Activated naive CD8-positive, alpha-beta T cell treated with anti-CD3 and anti-CD28 coated beads, Interleukin-2, amount 50 U/mL, for 24 hours (primary cell): ENCODE measurements around the gene PAFAH1B1.
A peak's percentile ranks its signal among the peaks of the same experiment; 100 is the strongest.

Experiments used
- ATAC-seq: fragments of 150-1000 bp; cut with Tn5 transposase; one replicate; pipeline ENCODE4 v1.10.0; 2021
- DNase-seq: peaks from one replicate; pipeline ENCODE4 v3.0.0; 2021
- H3K27ac Mint-ChIP-seq: one replicate; pipeline ENCODE4 v1.8.0; 2021; ENCODE audit warnings: mild to moderate bottlenecking, mixed read lengths
- H3K27me3 Mint-ChIP-seq: one replicate; pipeline ENCODE4 v1.8.0; 2021; ENCODE audit warnings: mixed read lengths
- H3K36me3 Mint-ChIP-seq: one replicate; pipeline ENCODE4 v1.8.0; 2021; ENCODE audit warnings: low read depth, mixed read lengths
- H3K4me1 Mint-ChIP-seq: one replicate; pipeline ENCODE4 v1.8.0; 2021; ENCODE audit warnings: mixed read lengths
- H3K4me3 Mint-ChIP-seq: one replicate; pipeline ENCODE4 v1.8.0; 2021; ENCODE audit warnings: mild to moderate bottlenecking, moderate library complexity, mixed read lengths
- H3K9me3 Mint-ChIP-seq: one replicate; pipeline ENCODE4 v1.8.0; 2021; ENCODE audit warnings: mixed read lengths

Gene PAFAH1B1

DNA sequence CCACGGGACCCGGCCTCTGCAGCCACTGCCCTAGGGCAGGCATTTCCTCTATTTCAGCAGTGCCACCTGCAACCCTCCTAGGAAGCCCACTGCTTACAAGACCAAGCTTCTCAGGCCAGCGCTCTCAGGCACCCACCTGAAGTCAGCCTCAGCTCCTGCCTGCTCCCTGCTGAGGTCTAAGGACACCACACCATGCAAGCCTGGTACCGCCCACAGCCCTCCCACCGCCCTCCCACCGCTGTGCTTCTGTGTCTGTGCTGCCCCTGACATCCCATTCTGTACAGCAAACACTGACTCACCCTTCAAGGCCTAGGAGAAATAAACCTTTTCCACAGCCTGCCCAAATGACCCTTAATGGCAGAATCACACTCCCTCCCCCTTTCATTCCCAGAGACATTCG is 111.8 kb downstream of the PAFAH1B1 start:
- H3K9me3 Mint-ChIP-seq: no peaks in the 10 kb centered on the region
- no peak overlapping the region for H3K4me3 Mint-ChIP-seq
- DNase-seq (no peak), ATAC-seq (no peak)
- no peaks in the 10 kb centered on the region for H3K27me3 Mint-ChIP-seq
- peaks cover 26% of the 10 kb centered on the region for H3K36me3 Mint-ChIP-seq
- H3K27ac Mint-ChIP-seq: no peak overlapping the region
- peaks cover 25% of the 10 kb centered on the region for H3K4me1 Mint-ChIP-seq

DNA sequence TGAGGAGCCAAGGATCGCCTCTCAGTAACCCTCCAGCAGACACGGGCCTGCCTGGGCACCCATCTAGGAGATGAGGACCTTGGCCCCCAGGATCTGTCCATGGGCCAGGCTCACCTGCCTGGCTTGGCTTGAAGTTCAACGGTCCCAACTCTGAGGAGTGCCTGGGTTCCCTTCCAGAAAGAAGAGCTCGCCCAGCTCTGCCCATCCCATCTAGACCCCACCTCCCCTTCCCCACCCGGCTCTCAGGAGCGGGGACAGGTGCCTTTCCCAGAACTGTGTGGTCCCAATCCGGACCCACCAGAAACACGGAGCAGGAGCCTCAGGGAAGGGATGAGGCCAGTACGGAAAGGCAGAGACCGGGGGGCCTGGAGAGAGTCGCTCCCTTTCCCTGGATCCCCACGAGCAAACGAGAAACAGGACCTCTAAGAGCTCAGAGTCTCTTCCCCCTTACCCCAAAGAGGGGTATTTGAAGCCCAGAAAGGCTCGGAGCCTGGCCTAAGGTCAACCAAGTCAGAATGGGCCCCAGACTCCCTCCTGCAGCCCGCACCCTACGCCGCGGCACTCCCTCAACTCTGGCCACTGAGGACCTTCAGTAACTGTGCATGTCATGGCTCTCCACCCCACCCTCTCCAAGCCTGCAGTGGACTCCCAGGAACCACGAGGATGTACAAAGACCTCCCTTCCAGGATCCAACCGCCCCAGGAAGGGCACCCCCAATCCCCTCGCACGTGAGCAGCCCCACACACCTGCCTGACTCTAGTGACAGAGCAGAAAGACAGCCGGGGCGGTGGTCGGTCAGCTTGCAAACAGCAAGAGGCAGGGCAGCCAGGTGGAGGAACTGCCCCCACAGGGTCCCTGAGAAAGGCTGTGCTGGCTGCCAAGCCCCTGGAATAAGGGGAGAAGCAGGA is 112.7 kb downstream of the PAFAH1B1 start:
- Mint-ChIP-seq H3K27me3 (no peaks in the 10 kb centered on the region), H3K4me1 (peaks cover 31% of the 10 kb centered on the region), H3K9me3 (no peaks in the 10 kb centered on the region), H3K36me3 (peaks cover 30% of the 10 kb centered on the region), H3K27ac (no peak overlapping the region), H3K4me3 (no peak overlapping the region)
- DNase-seq: no peak
- no peak for ATAC-seq

DNA sequence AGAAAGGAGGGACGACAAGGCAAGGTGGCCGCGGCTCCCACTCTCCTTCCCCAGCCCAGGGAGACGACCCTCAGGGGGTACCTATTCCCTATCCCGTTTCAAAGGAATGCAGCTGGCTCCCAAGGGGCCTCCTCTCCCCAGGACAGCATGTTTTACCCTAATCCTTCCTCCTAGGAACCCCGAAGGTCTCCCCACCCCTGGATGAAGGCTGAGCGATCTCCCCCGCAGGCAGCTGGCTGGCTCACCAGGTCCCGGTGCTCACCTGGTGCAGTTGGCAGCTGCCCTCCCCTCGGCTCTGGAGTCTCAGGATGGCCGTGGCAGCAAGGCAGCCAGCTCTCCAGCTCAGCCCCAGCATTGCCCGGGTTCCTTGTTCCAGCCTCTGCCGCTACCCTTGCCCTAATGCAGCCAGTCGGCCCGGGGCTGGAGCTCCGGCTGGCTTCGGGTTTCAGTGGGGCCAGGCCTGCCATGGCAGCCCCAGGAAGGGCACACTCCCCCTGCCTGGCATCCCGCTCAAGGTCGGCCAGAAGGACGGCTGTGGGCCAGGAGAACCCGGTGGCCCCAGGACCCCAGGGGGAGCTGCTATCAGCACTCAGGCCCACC is 113.6 kb downstream of the PAFAH1B1 start:
- Mint-ChIP-seq H3K36me3 (peaks cover 30% of the 10 kb centered on the region), H3K27me3 (no peaks in the 10 kb centered on the region)

DNA sequence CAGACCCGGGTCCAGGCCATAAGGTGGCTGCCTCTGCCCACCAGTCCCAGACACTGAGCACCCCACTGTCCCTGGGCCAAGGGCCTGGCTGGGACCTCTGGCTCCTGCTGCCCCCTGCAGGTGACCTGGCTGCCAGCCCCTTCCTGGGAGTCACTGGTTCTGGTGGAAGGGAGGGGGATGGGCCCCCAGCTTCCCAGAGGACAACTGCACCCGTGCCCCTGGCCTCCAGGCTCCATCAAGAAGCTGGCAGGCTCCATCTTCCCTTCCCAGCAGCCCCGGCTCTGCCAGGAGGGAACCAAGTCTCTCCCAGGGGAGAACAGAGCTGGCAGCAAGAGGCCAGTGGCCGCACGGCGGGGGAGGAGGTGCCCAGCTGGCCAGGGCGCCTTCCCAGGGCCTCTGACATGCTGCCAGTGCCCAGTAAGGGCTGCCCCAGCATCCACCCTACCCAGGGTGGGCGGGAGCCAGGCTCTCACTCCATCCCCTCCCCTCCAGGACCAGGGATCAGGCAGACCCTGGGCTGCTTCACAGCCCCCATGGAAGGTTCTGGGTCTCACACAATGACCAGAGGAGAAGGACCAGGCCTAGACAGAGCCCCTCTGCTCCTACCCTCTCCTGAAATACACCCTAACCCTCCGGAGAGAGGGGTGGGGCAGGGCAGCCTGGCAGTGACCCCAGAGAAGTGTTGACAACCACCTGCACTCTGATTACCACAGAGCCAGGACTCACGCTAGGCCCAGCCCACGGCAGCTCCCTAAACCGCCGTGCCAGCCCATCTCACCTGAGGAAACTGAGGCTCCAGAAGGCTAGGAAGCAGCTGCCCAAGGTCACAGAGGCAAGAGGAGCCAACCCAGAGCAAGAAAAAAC is 114.5 kb downstream of the PAFAH1B1 start:
- ATAC-seq (no peak), DNase-seq (no peak)
- Mint-ChIP-seq H3K4me1 (peaks cover 39% of the 10 kb centered on the region), H3K27me3 (no peaks in the 10 kb centered on the region), H3K9me3 (no peaks in the 10 kb centered on the region), H3K4me3 (no peak overlapping the region), H3K36me3 (peaks cover 21% of the 10 kb centered on the region), H3K27ac (peak overlapping the region; percentile 11)

More for the DNA sequence above, 113.6 kb downstream of the PAFAH1B1 start:
- H3K9me3 Mint-ChIP-seq: no peaks in the 10 kb centered on the region
- H3K27ac Mint-ChIP-seq: no peak overlapping the region
- ATAC-seq: no peak
- no peak for DNase-seq
- peaks cover 33% of the 10 kb centered on the region for H3K4me1 Mint-ChIP-seq
- no peak overlapping the region for H3K4me3 Mint-ChIP-seq

DNA sequence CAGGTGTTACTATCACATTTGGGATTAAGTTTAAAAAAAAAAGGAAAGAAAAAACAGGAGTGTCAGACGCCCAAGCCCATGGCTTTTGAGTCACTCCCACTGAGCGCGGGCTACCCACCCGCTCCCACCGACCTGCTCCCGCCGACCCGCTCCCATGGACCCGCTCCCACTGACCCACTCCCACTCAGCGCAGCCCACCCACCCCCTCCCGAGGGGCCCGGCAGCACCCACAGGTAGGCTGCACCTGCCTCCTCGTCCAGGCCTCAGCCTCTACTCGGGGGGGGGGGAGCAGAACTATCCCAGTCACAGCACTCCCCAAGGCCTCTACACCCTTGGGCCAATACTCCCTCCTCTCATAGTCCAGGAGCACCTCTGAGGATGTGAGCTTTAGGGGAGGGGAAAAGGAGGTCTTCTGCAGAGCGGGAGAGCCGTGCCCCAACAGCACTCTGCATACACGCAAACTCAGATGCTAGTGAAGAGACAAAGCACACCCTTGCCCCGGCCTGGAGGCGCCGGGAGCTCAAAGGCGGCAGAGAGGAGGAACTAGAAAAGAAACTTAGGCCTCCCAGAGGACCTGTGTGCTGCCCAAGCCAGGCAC is 115.2 kb downstream of the PAFAH1B1 start:
- Mint-ChIP-seq H3K27me3 (no peaks in the 10 kb centered on the region), H3K27ac (peak overlapping the region; percentile 11), H3K9me3 (no peaks in the 10 kb centered on the region), H3K4me1 (peaks cover 41% of the 10 kb centered on the region), H3K36me3 (peaks cover 18% of the 10 kb centered on the region), H3K4me3 (peak overlapping the region; percentile 91)
- ATAC-seq (no peak), DNase-seq (no peak)

DNA sequence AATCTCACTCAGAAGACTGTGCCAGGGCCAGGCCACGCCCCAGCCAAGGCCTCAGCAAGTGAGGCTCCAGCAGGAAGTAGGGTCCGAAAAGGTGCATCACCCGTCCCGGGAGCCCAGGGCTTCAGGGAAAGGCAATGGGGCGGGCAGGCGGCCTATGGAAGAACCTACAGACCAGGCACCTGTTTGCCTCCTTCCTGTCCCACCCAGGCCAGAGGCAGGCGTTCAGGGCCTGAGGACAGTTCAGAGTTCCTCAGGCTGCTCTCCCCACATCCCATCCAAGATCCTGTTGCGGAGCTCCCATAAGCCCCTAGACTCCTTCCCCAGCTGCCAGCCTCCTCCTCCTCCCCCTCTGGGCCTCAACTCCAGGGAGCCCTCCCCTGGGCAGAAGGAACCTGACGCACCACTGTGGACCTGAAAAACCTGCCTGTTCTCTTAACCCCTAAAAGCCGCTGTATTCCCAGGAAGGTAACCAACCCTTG is 115.8 kb downstream of the PAFAH1B1 start:
- Mint-ChIP-seq H3K36me3 (peaks cover 18% of the 10 kb centered on the region), H3K9me3 (no peaks in the 10 kb centered on the region), H3K27ac (peak overlapping the region; percentile 85), H3K27me3 (no peaks in the 10 kb centered on the region), H3K4me3 (peak overlapping the region; percentile 91), H3K4me1 (peaks cover 42% of the 10 kb centered on the region)
- DNase-seq: no peak
- ATAC-seq: no peak

DNA sequence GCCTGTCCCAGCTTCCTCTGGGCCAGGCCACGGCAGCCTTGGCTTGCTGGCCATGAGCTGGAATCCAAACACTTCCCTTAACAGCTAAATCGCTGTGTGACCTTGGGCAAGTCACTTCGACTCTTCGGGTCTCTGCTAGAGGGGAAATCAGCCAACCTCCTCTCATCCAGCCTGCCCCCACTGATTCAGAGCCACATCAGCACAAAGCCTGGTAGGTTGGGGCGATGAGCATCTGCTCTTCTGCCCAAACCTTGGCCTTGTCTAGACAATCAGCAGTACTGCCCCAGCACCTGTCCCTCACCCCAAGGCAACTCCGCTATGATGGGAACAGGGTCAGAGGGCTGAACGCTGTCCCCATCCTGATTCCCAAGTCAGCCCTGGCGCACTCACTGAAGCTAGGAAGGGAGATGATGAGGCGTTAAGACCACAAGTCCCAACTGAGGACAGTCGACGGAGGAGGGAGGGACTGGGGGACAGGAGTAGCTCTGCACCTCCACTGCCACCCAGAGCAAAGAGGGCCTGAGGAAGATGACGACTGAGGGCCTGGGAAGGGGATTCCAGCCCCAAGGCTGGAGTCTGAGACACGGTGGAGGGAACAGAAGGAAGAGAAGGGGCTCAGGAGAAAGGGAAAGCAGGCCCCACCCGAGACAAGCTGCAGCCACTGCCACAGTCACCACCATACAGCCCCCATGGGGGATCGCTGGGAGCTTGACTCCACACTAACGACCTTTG is 116.8 kb downstream of the PAFAH1B1 start:
- H3K4me3 Mint-ChIP-seq: peak overlapping the region; percentile 91
- H3K27me3 Mint-ChIP-seq: no peaks in the 10 kb centered on the region
- peak overlapping the region; percentile 85 for H3K27ac Mint-ChIP-seq
- peaks cover 42% of the 10 kb centered on the region for H3K4me1 Mint-ChIP-seq
- H3K36me3 Mint-ChIP-seq: peaks cover 16% of the 10 kb centered on the region
- H3K9me3 Mint-ChIP-seq: no peaks in the 10 kb centered on the region
- ATAC-seq: no peak
- no peak for DNase-seq

DNA sequence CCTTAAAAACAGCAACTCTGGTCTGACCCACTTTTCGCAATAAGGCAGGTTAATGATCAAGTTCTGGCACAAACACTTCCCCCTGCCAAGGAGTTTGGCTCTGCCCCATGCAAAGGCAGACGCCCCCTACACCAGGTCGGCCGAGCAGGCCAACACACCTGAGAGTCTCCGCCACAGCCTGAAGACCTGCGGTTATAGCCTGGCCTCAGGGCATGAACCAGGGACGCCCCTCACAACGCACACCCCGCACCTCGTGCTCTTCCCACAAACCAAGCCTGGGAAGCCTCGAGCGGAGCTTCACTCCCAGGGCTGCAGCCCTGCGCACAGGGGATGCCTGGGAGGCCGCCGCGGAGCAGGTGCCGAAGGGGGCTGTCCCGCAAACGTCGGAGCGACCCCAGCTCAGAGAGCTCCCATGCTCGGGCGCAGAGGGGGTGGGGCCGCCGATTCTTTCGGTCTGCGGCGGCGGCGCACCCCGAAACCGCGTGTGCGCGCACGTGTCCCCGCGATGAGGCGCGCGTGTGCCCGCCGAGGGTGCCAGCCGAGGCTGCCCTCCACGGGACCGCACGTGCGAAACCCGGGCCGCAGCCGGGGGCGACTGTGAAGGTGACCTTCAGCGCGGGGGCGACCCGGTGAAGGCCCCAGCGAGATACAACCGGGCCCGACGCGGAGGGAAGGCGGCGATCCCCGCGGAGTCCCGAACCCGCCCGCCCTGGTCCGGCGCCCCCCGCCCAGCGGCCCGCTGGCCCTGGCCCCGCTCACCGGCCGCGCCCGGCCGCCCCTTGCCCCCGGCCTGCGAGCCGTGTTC is 117.6 kb downstream of the PAFAH1B1 start:
- DNase-seq: peak; percentile 45

DNA sequence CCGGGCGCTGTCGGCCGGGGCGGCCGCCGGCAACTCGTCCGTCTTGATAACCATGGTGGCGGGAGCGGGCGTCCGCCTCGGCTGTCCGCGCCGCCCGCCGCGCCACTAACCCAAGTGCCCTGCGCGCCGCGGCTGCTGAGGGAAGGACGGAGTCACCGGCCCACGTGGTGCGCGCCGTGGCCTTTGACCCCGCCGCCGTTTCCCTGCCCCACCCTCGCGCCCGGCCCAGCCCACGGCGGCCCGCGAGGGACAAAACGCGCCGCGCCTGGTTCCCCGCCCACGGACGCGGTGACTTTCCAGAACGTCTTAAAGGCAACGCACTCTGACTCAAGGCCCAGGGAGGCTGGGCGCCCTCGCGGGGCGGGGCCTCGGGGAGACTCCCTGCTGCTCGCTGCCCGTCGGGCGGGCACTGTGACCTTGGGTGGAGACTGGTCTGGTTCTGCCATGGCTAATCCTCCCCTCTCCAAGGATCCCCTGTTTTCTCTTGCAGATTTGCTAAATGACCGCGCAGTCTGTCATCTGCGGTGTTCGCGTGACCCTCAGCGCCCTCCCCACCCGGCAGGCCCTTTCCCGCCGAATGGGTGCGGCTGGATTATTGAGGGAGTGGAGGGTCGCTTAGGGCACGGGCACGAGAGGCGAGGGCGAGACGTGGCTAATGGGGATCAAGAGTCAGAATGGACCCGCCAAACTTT is 118.3 kb downstream of the PAFAH1B1 start, which contains the start of gene CLUH:
CLUH (minus strand) TSS at position 157 of the 692 bp plus-strand sequence; CDS start at position 54, 103 bp downstream.
- Mint-ChIP-seq H3K27me3 (no peaks in the 10 kb centered on the region), H3K27ac (peak within 1 kb of the TSS; percentile 85), H3K36me3 (peaks cover 12% of the 10 kb centered on the region), H3K4me1 (peaks cover 38% of the 10 kb centered on the region), H3K9me3 (no peaks in the 10 kb centered on the region), H3K4me3 (peak within 1 kb of the TSS; percentile 91)
- peak; percentile 98 for DNase-seq
- ATAC-seq: peak; percentile 91

More for the DNA sequence above, 117.6 kb downstream of the PAFAH1B1 start:
- H3K27ac Mint-ChIP-seq: peak overlapping the region; percentile 85
- ATAC-seq: peak; percentile 3
- H3K27me3 Mint-ChIP-seq: no peaks in the 10 kb centered on the region
- H3K9me3 Mint-ChIP-seq: no peaks in the 10 kb centered on the region
- peak overlapping the region; percentile 91 for H3K4me3 Mint-ChIP-seq
- H3K36me3 Mint-ChIP-seq: peaks cover 12% of the 10 kb centered on the region
- peaks cover 38% of the 10 kb centered on the region for H3K4me1 Mint-ChIP-seq

DNA sequence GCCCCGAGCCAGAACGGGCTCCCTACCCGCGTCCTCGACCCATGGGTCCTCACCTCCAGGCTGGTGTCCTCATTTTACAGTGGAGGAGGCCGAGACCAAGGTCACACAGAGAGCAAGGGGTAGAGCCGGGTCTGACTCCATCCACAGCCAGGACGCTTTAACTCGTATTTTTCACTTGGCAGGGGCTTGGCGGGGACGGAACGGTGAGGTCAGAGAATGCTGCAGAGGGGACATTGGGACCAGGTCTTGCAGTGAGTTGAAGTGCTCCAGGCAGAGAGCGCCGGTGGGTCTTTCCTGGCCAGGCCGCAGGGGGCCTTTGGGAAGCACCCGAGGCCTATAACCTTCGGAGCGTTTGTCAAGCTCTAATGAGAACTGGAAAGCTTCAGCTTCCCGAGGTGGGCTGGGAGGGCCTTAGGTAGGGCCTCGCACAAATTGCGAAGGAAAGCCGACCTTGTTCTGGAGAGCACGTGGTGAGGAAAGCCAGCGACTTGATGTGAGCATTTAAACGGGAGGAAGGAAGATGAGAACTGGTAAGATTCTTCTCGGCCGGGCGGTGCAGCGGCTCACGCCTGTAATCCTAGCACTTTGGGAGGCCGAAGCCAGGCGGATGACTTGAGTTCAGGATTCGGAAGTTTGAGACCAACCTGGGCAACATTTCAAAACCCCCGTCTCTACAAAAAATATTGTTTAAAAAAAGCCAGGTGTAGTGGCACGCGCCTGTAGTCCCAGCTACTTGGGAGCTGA is 119.0 kb downstream of the PAFAH1B1 start:
- Mint-ChIP-seq H3K27ac (peak overlapping the region; percentile 84), H3K9me3 (no peaks in the 10 kb centered on the region), H3K4me3 (peak overlapping the region; percentile 84), H3K36me3 (peaks cover 12% of the 10 kb centered on the region), H3K4me1 (peaks cover 38% of the 10 kb centered on the region), H3K27me3 (no peaks in the 10 kb centered on the region)
- DNase-seq (no peak), ATAC-seq (no peak)

DNA sequence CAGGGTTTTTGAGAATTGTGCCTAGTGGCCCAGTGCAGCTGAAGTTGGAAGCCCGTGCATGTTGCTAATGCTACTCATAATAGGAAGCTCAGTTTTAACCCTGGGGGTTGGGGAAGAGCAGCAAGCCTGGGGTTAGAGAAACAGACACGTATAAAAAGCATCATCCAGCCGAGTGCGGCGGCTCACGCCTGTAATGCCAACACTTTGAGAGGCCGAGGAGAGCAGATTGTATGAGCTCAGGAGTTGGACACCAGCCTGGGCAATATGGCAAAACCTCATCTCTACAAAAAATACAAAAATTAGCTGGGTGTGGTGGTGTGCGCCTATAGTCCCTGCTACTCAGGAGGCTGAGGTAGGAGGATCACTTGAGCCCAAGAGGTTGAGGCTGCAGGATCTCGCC is 120.4 kb downstream of the PAFAH1B1 start:
- H3K27me3 Mint-ChIP-seq: no peaks in the 10 kb centered on the region
- no peak overlapping the region for H3K27ac Mint-ChIP-seq
- H3K4me1 Mint-ChIP-seq: peaks cover 30% of the 10 kb centered on the region
- DNase-seq (no peak), ATAC-seq (no peak)
- H3K4me3 Mint-ChIP-seq: no peak overlapping the region
- no peaks in the 10 kb centered on the region for H3K9me3 Mint-ChIP-seq
- peaks cover 12% of the 10 kb centered on the region for H3K36me3 Mint-ChIP-seq

DNA sequence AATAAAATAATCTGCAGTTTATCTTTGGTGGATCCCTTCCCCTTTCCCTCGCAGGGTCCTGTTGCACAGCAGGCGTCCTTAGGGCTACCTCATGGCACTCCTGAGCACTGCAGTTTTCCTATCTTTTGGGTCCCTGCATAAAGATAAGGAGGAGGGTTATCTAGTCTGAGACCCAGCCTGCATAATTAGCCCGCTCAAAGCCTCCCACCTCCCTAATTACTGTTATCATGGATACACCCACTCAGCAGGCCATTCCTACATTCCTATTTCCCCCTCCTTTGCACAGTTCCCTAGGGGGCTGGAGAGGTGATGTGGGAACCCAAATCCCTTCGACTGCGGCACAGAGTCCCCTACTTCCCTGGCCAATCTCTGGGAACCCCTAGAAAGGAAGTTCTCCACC is 123.2 kb downstream of the PAFAH1B1 start:
- H3K27ac Mint-ChIP-seq: no peak overlapping the region
- H3K9me3 Mint-ChIP-seq: no peaks in the 10 kb centered on the region
- no peaks in the 10 kb centered on the region for H3K36me3 Mint-ChIP-seq
- H3K27me3 Mint-ChIP-seq: no peaks in the 10 kb centered on the region
- no peak for ATAC-seq
- no peak overlapping the region for H3K4me3 Mint-ChIP-seq
- peaks cover 18% of the 10 kb centered on the region for H3K4me1 Mint-ChIP-seq
- DNase-seq: no peak
